Measurements from ENCODE around the gene GATA6.

GATA6 gene

DNA sequence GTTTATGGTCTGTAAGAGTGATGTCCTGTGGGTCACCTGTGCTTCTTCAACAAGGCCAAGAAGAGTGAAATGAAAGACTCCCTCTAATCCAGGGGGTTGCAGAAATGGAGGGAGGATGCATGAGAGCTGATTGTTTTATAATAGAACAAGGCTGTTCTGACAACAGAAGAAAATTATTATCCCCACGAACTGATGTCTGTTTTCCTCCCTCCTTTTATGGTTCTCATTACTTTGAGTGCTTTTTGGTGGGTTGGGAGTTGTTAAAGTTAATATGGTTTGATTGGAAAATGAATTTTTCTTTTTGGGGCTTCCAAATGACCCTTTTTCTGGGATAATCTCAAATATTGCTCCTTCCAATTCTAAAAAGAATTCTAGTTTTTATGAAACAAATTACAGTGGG is 33.6 kb downstream of the GATA6 start:
- Histone ChIP-seq H3K36me3 (ENCODE audit: insufficient read depth, low read length) (no peaks in the 10 kb centered on the region), H3K27me3 (ENCODE audit: insufficient read depth, low read length, poor library complexity) (peaks cover 19% of the 10 kb centered on the region), H3K27ac (ENCODE audit: low read length) (no peak overlapping the region), H2AFZ (ENCODE audit: low read depth, low read length) (no peak overlapping the region), H3K79me2 (ENCODE audit: insufficient read depth, low read length) (no peaks in the 10 kb centered on the region), H3K4me2 (ENCODE audit: insufficient read depth, low read length) (no peak overlapping the region), H3K9me3 (ENCODE audit: insufficient read depth, low read length, severe bottlenecking) (no peaks in the 10 kb centered on the region), H3K4me1 (ENCODE audit: insufficient read depth, low read length) (no peaks in the 10 kb centered on the region), H3K4me3 (ENCODE audit: low read depth in 1 of 2, low read length in 2 of 2) (no peak overlapping the region), H3K9ac (ENCODE audit: low read depth, low read length) (no peak overlapping the region), H4K20me1 (ENCODE audit: insufficient read depth, low read length) (no peaks in the 10 kb centered on the region)
- ATAC-seq (ENCODE audit: insufficient read depth, low read depth) (no peak), DNase-seq (no peak)
- TF ChIP-seq EZH2 (IDR thresholded peaks at IDR 0.05; ENCODE audit: borderline replicate concordance, low read depth, low read length, severe bottlenecking), result no peak
- TF ChIP-seq, protein P1, sequence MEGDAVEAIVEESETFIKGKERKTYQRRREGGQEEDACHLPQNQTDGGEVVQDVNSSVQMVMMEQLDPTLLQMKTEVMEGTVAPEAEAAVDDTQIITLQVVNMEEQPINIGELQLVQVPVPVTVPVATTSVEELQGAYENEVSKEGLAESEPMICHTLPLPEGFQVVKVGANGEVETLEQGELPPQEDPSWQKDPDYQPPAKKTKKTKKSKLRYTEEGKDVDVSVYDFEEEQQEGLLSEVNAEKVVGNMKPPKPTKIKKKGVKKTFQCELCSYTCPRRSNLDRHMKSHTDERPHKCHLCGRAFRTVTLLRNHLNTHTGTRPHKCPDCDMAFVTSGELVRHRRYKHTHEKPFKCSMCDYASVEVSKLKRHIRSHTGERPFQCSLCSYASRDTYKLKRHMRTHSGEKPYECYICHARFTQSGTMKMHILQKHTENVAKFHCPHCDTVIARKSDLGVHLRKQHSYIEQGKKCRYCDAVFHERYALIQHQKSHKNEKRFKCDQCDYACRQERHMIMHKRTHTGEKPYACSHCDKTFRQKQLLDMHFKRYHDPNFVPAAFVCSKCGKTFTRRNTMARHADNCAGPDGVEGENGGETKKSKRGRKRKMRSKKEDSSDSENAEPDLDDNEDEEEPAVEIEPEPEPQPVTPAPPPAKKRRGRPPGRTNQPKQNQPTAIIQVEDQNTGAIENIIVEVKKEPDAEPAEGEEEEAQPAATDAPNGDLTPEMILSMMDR (IDR thresholded peaks at IDR 0.05; ENCODE audit: borderline replicate concordance, extremely low read depth, low read length, poor library complexity, severe bottlenecking), result no peak

DNA sequence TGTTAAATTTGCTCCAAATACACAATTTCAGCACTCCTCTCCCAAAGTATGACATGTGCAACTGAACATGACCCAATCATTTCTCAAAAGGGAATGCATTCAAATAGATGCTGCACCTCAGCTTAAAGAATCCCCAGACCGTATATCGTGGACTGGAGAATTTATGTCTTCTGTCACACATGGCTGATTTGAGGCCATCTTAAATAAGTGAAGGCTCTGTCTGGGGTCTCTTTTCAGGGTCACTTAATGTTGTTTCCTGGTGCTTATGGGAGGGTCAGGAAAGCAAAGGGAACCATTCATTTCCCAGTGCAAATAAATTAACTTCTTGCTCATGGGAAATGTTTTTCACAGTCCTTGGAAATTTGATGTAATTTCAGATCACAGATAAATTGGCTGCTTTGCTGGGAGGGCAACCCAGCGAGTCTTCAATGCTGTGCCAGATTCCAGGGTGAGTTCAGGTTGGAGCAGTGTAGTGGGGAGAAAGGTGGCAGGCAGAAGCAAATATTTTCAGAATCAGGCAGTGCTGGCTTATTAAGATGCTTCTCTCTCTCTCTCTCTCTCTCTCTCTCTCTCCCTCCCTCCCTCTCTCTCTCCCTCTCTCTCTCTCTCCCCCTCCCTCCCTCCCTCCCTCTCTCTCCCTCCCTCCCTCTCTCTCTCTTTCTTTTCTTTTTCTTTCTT is 34.3 kb downstream of the GATA6 start:
- Histone ChIP-seq H3K4me2 (ENCODE audit: insufficient read depth, low read length) (no peak overlapping the region), H3K79me2 (ENCODE audit: insufficient read depth, low read length) (no peaks in the 10 kb centered on the region), H3K9me3 (ENCODE audit: insufficient read depth, low read length, severe bottlenecking) (no peaks in the 10 kb centered on the region), H3K27me3 (ENCODE audit: insufficient read depth, low read length, poor library complexity) (peaks cover 17% of the 10 kb centered on the region), H3K36me3 (ENCODE audit: insufficient read depth, low read length) (no peaks in the 10 kb centered on the region), H3K4me3 (ENCODE audit: low read depth in 1 of 2, low read length in 2 of 2) (no peak overlapping the region), H3K9ac (ENCODE audit: low read depth, low read length) (no peak overlapping the region), H4K20me1 (ENCODE audit: insufficient read depth, low read length) (no peaks in the 10 kb centered on the region), H3K27ac (ENCODE audit: low read length) (no peak overlapping the region), H3K4me1 (ENCODE audit: insufficient read depth, low read length) (no peaks in the 10 kb centered on the region), H2AFZ (ENCODE audit: low read depth, low read length) (no peak overlapping the region)
- ATAC-seq (ENCODE audit: insufficient read depth, low read depth), result no peak
- no peak for TF ChIP-seq EZH2 (IDR thresholded peaks at IDR 0.05; ENCODE audit: borderline replicate concordance, low read depth, low read length, severe bottlenecking)
- TF ChIP-seq, protein P1 (IDR thresholded peaks at IDR 0.05; ENCODE audit: borderline replicate concordance, extremely low read depth, low read length, poor library complexity, severe bottlenecking), result no peak
- no peak for DNase-seq

DNA sequence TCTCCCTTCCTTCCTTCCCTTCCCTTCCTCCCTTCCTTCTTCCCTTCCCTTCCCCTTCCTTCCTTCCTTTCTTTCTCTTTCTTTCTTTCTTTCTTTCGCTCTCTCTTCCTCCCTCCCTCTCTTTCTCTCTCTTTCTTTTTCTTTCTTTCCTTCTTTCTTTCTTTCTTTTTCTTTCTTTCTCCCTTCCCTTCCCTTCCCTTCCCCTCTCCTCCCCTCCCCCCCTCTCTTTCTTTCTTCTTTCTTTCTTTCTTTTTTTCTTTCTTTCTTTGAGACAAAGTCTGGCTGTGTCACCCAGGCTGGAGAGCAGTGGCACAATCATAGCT is 34.8 kb downstream of the GATA6 start:
- no peaks in the 10 kb centered on the region for H3K79me2 ChIP-seq (ENCODE audit: insufficient read depth, low read length)
- TF ChIP-seq EZH2 (IDR thresholded peaks at IDR 0.05; ENCODE audit: borderline replicate concordance, low read depth, low read length, severe bottlenecking), result no peak
- TF ChIP-seq, protein P1 (IDR thresholded peaks at IDR 0.05; ENCODE audit: borderline replicate concordance, extremely low read depth, low read length, poor library complexity, severe bottlenecking), result no peak

More for the DNA sequence above, 34.8 kb downstream of the GATA6 start:
- ATAC-seq (ENCODE audit: insufficient read depth, low read depth), result no peak
- Histone ChIP-seq H3K27ac (ENCODE audit: low read length) (no peak overlapping the region), H4K20me1 (ENCODE audit: insufficient read depth, low read length) (no peaks in the 10 kb centered on the region), H3K36me3 (ENCODE audit: insufficient read depth, low read length) (no peaks in the 10 kb centered on the region), H3K9me3 (ENCODE audit: insufficient read depth, low read length, severe bottlenecking) (no peaks in the 10 kb centered on the region), H3K4me1 (ENCODE audit: insufficient read depth, low read length) (no peaks in the 10 kb centered on the region), H3K4me3 (ENCODE audit: low read depth in 1 of 2, low read length in 2 of 2) (no peak overlapping the region), H3K27me3 (ENCODE audit: insufficient read depth, low read length, poor library complexity) (peaks cover 13% of the 10 kb centered on the region), H2AFZ (ENCODE audit: low read depth, low read length) (no peak overlapping the region), H3K4me2 (ENCODE audit: insufficient read depth, low read length) (no peak overlapping the region), H3K9ac (ENCODE audit: low read depth, low read length) (no peak overlapping the region)
- DNase-seq, result no peak
